A673 (cell line): ENCODE data around the gene LPA. TPM values are rescaled to one million over a fixed set of nuclear protein-coding genes. Genes with fewer than 3 reads are reported as not detected.

Source experiments
- BruUV-seq: library from RNA; stranded (reverse); fragments of 400-500 nt; replicated peaks from 2 replicates; lab custom pipeline; 2021; lab: Mats Ljungman, UMichigan
- CTCF ChIA-PET: fragments of 300-600 bp; sonication (Branson Sonifier 250); formaldehyde crosslinking; loops from one replicate; lab custom pipeline; 2022; ENCODE audit warnings: antibody characterized with exemption; lab: Charles Lee
- POLR2A ChIA-PET: fragments of 300-600 bp; sonication (Branson Sonifier 250); formaldehyde crosslinking; loops from one replicate; lab custom pipeline; 2022; ENCODE audit warnings: antibody characterized with exemption; ENCODE audit not compliant: low non-redundant PET; lab: Charles Lee
- DNase-seq: peaks from one replicate; pipeline ENCODE4 v3.0.0-alpha.2; 2015; ENCODE audit warnings: low spot score
- H3K27ac ChIP-seq: fragments of 200-600 bp; sonication (generic); 2 replicates; pipeline ENCODE4 v1.5.1; 2016; ENCODE audit warnings: mixed run types, low read depth, mild to moderate bottlenecking, mixed read lengths, antibody characterized with exemption, low read length; ENCODE audit not compliant: poor library complexity, severe bottlenecking
- H3K27me3 ChIP-seq: fragments of 200-600 bp; sonication (generic); replicated peaks from 2 replicates; pipeline ENCODE4 v1.6.1; 2017; ENCODE audit warnings: mixed run types, low read depth, mild to moderate bottlenecking, mixed read lengths, antibody characterized with exemption, low read length; ENCODE audit not compliant: insufficient read depth, poor library complexity
- H3K36me3 ChIP-seq: fragments of 200-600 bp; sonication (generic); 2 replicates; pipeline ENCODE4 v1.6.1; 2016; ENCODE audit warnings: mixed run types, mild to moderate bottlenecking, mixed read lengths, antibody characterized with exemption, low read length; ENCODE audit not compliant: insufficient read depth, poor library complexity, severe bottlenecking
- H3K4me1 ChIP-seq: fragments of 200-600 bp; sonication (generic); 2 replicates; pipeline ENCODE4 v1.6.1; 2017; ENCODE audit warnings: mixed run types, mild to moderate bottlenecking, mixed read lengths, antibody characterized with exemption, low read length; ENCODE audit not compliant: insufficient read depth, poor library complexity, severe bottlenecking
- H3K4me3 ChIP-seq: fragments of 200-600 bp; sonication (generic); 2 replicates; pipeline ENCODE4 v1.5.1; 2016; ENCODE audit warnings: low read depth, mixed run types, mild to moderate bottlenecking, mixed read lengths, low read length; ENCODE audit not compliant: poor library complexity, severe bottlenecking
- H3K9me3 ChIP-seq: fragments of 200-600 bp; sonication (generic); 2 replicates; pipeline ENCODE4 v1.6.1; 2016; ENCODE audit warnings: mixed run types, low read depth, mild to moderate bottlenecking, mixed read lengths, antibody characterized with exemption, low read length; ENCODE audit not compliant: poor library complexity, severe bottlenecking
- EZH2 ChIP-seq: fragments of 200-600 bp; sonication (generic); IDR thresholded peaks from 2 replicates; pipeline ENCODE4 v1.6.1; 2017; ENCODE audit warnings: borderline replicate concordance, low read depth, mild to moderate bottlenecking, mixed read lengths, antibody characterized with exemption, low read length; ENCODE audit not compliant: poor library complexity, severe bottlenecking
- intact Hi-C: fragments of 100-400 bp; cut with micrococcal nuclease; formaldehyde crosslinking; loops from one replicate; pipeline ENCODE4 v1.10.0; 2022; ENCODE audit not compliant: unreplicated experiment
- total RNA-seq: library from RNA; stranded (reverse); gene quantifications from 2 replicates; pipeline ENCODE4 v1.2.3, GENCODE V29; 2021
- TF ChIP-seq, protein P1 (sequence below): fragments of 300-800, 200-600 bp; sonication (generic); conservative IDR thresholded peaks from 2 replicates; pipeline ENCODE4 v1.5.1; 2017; ENCODE audit warnings: low read depth, mild to moderate bottlenecking, antibody characterized with exemption, low read length, moderate library complexity, mixed read lengths

The LPA gene
- total RNA-seq, 1 experiment from 2014 or later: not detected

GRCh38 chr6:160513836-160514235 lies 150.2 kb downstream of the LPA start:
- intact Hi-C loops: no loop called here

DNA sequence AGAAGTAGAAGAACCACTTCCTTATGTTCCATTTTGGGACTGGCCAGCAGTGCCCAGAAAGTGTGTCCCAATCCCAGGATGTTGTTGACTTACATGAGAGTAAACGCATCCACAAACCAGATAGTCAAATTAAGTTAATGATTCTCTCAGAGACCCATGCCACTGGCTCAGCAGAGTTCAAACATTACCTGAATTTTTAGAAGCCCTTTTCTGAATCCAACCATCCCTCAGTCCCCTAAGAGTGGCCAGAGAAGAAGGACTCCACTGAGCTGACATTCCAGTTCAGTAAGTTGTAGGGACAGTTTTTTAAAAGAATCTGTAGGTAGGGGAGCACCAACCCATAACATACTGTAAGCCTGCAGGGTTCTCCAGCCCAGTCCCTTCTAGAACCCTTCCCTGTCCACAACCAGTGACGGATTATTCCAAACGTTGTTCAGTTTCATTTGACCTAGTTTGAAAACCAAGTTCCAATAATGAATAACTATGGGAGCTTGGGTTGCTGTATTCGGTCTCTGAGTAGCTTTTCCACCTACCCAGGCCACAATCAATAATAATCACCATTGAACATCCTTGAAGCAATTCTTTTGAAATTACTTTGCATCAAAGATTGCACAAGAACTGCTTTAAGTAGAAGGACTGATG lies 153.0 kb downstream of the LPA start:
- Histone ChIP-seq H3K27ac (no peak overlapping the region), H3K4me3 (no peak overlapping the region), H3K36me3 (no peaks in the 10 kb centered on the region), H3K27me3 (peaks cover 5% of the 10 kb centered on the region), H3K9me3 (no peaks in the 10 kb centered on the region), H3K4me1 (no peaks in the 10 kb centered on the region)
- no peak for DNase-seq
- no TSS peak for BruUV-seq
- ChIA-PET CTCF (no interaction called here), POLR2A (no interaction called here)
- TF ChIP-seq, protein P1, sequence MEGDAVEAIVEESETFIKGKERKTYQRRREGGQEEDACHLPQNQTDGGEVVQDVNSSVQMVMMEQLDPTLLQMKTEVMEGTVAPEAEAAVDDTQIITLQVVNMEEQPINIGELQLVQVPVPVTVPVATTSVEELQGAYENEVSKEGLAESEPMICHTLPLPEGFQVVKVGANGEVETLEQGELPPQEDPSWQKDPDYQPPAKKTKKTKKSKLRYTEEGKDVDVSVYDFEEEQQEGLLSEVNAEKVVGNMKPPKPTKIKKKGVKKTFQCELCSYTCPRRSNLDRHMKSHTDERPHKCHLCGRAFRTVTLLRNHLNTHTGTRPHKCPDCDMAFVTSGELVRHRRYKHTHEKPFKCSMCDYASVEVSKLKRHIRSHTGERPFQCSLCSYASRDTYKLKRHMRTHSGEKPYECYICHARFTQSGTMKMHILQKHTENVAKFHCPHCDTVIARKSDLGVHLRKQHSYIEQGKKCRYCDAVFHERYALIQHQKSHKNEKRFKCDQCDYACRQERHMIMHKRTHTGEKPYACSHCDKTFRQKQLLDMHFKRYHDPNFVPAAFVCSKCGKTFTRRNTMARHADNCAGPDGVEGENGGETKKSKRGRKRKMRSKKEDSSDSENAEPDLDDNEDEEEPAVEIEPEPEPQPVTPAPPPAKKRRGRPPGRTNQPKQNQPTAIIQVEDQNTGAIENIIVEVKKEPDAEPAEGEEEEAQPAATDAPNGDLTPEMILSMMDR: no peak
- TF ChIP-seq EZH2: no peak
- intact Hi-C loops: no loop called here

More at GRCh38 chr6:160513836-160514235, 150.2 kb downstream of the LPA start:
- TF ChIP-seq, protein P1: no peak
- no peak for DNase-seq
- Histone ChIP-seq H3K4me1 (no peaks in the 10 kb centered on the region), H3K36me3 (no peaks in the 10 kb centered on the region), H3K4me3 (no peak overlapping the region), H3K27ac (no peak overlapping the region), H3K27me3 (peaks cover 5% of the 10 kb centered on the region), H3K9me3 (no peaks in the 10 kb centered on the region)
- POLR2A ChIA-PET: no interaction called here
- CTCF ChIA-PET: no interaction called here
- no TSS peak for BruUV-seq

DNA sequence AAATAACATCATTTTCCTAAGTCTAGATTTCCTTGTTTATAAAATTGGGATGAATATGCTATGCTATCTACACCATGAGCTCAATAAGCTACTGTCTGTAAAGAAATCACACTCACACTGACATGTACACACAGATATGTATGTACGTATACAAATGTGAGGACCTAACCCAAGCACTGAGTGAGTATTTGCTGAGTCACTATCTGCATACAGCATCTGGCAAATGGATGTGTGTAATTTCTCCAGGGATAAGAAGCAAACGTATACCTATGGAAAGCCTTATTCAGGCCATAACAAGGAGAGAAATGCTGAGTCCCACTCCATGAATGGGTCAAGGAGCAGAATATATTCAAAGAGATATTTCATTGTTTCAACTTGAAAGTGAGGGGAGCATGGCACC lies 153.9 kb downstream of the LPA start:
- intact Hi-C loops: no loop called here

More for the DNA sequence above, 153.9 kb downstream of the LPA start:
- no peaks in the 10 kb centered on the region for H3K36me3 ChIP-seq
- CTCF ChIA-PET: no interaction called here
- POLR2A ChIA-PET: no interaction called here
- no peak for TF ChIP-seq EZH2
- TF ChIP-seq, protein P1: no peak
- H3K4me3 ChIP-seq: no peak overlapping the region
- H3K27ac ChIP-seq: no peak overlapping the region
- no peaks in the 10 kb centered on the region for H3K4me1 ChIP-seq
- DNase-seq: no peak
- no TSS peak for BruUV-seq
- H3K9me3 ChIP-seq: no peaks in the 10 kb centered on the region
- H3K27me3 ChIP-seq: peaks cover 5% of the 10 kb centered on the region
